ENCODE measurements around the gene TSC1. TPM values are rescaled to one million over a fixed set of nuclear protein-coding genes. Genes with fewer than 3 reads are reported as not detected.

TSC1 gene
- total and polyA plus RNA-seq, 2 experiments from 2014 or later, result 18.8 to 22.4 TPM

DNA sequence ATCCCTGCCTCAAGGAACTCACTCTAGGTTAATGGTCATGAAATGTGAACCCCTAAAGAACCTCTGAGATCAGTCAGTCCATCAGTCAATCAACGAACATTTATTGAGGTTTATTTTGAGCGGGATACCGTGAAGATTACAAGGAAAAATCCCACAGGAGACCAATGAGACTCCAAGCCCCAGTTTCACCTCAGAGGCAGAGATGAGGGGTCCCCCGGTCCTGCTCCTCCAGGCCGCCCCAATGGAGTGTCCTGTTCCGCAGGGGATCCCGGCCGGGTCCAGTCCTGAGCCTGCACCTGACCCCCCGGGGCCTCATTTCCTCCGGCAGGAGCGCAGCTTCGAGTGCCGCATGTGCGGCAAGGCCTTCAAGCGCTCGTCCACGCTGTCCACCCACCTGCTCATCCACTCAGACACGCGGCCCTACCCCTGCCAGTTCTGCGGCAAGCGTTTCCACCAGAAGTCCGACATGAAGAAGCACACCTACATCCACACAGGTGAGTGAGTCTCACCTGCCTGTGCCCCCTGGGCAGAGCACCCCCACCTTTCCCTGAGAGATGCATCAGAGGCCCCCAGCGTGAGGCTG is 45.1 kb upstream of the TSC1 start:
- H4K20me1 ChIP-seq (ENCODE audit: insufficient read depth), result no peaks in the 10 kb centered on the region
- H3K9ac ChIP-seq, result no peak overlapping the region
- no peak overlapping the region for H3K4me2 ChIP-seq (ENCODE audit: unreplicated experiment)
- no peak overlapping the region for H3K4me3 ChIP-seq
- no peaks in the 10 kb centered on the region for H3K9me3 ChIP-seq (ENCODE audit: low read depth)
- no peaks in the 10 kb centered on the region for H3K79me2 ChIP-seq (ENCODE audit: insufficient read depth)
- in situ Hi-C loops (cut with MboI), result no loop called here
- DNase-seq, result no peak
- TF ChIP-seq EZH2 (IDR thresholded peaks at IDR 0.05; ENCODE audit: insufficient read depth, poor library complexity, severe bottlenecking) (no peak), EZH2phosphoT487 (IDR thresholded peaks at IDR 0.05; ENCODE audit: insufficient read depth, low read depth) (no peak)
- no peaks in the 10 kb centered on the region for H3F3A ChIP-seq (ENCODE audit: insufficient read depth)
- peaks cover 4% of the 10 kb centered on the region; the same call in 1 of the 2 replicates for H3K4me1 ChIP-seq (ENCODE audit: insufficient read depth)
- no peak overlapping the region for H3K27ac ChIP-seq
- no peak overlapping the region for H2AFZ ChIP-seq
- no peaks in the 10 kb centered on the region for H3K9me2 ChIP-seq (ENCODE audit: insufficient read depth)
- WGBS, 2 experiments (ENCODE audit: low coverage in 1 of 2, low lambda C conversion rate in 2 of 2, missing lambda C conversion rate in 2 of 2), result 86 to 88% methylated on average over 21 to 23 of the region's 23 CpGs
- no peaks in the 10 kb centered on the region for H3K36me3 ChIP-seq (ENCODE audit: low read depth)
- H3K27me3 ChIP-seq (replicated peaks; ENCODE audit: insufficient read depth), result peaks cover 36% of the 10 kb centered on the region

GRCh38 chr9:132989014-132989310 is 44.5 kb upstream of the TSC1 start:
- Histone ChIP-seq H3K9me3 (ENCODE audit: low read depth) (no peaks in the 10 kb centered on the region), H3K27me3 (replicated peaks; ENCODE audit: insufficient read depth) (peaks cover 38% of the 10 kb centered on the region), H2AFZ (no peak overlapping the region), H3K9ac (no peak overlapping the region), H3K4me1 (ENCODE audit: insufficient read depth) (peaks cover 4% of the 10 kb centered on the region; the same call in 1 of the 2 replicates), H3K9me2 (ENCODE audit: insufficient read depth) (no peaks in the 10 kb centered on the region), H3F3A (ENCODE audit: insufficient read depth) (no peaks in the 10 kb centered on the region), H3K36me3 (ENCODE audit: low read depth) (no peaks in the 10 kb centered on the region), H3K4me3 (no peak overlapping the region), H3K27ac (no peak overlapping the region), H4K20me1 (ENCODE audit: insufficient read depth) (no peaks in the 10 kb centered on the region), H3K79me2 (ENCODE audit: insufficient read depth) (no peaks in the 10 kb centered on the region), H3K4me2 (ENCODE audit: unreplicated experiment) (no peak overlapping the region)
- DNase-seq, result no peak
- no peak for TF ChIP-seq EZH2phosphoT487 (IDR thresholded peaks at IDR 0.05; ENCODE audit: insufficient read depth, low read depth)
- no peak for TF ChIP-seq EZH2 (IDR thresholded peaks at IDR 0.05; ENCODE audit: insufficient read depth, poor library complexity, severe bottlenecking)
- 80% methylated on average over 10 to 13 of the region's 13 CpGs for WGBS, 2 experiments (ENCODE audit: low coverage in 1 of 2, low lambda C conversion rate in 2 of 2, missing lambda C conversion rate in 2 of 2)
- in situ Hi-C loops (cut with MboI), result no loop called here

GRCh38 chr9:132988244-132989013 is 44.0 kb upstream of the TSC1 start:
- no peak overlapping the region for H3K27ac ChIP-seq
- H3K4me3 ChIP-seq, result no peak overlapping the region
- no peaks in the 10 kb centered on the region for H3F3A ChIP-seq (ENCODE audit: insufficient read depth)
- no peaks in the 10 kb centered on the region for H3K9me3 ChIP-seq (ENCODE audit: low read depth)
- no peak for DNase-seq
- H4K20me1 ChIP-seq (ENCODE audit: insufficient read depth), result no peaks in the 10 kb centered on the region
- peaks cover 44% of the 10 kb centered on the region for H3K27me3 ChIP-seq (replicated peaks; ENCODE audit: insufficient read depth)
- H2AFZ ChIP-seq, result no peak overlapping the region
- peaks cover 4% of the 10 kb centered on the region; the same call in 1 of the 2 replicates for H3K4me1 ChIP-seq (ENCODE audit: insufficient read depth)
- in situ Hi-C loops (cut with MboI), result no loop called here
- H3K9ac ChIP-seq, result no peak overlapping the region
- WGBS, 2 experiments (ENCODE audit: low coverage in 1 of 2, low lambda C conversion rate in 2 of 2, missing lambda C conversion rate in 2 of 2), result 81 to 82% methylated on average over 14 of the region's 14 CpGs
- TF ChIP-seq EZH2 (IDR thresholded peaks at IDR 0.05; ENCODE audit: insufficient read depth, poor library complexity, severe bottlenecking) (no peak), EZH2phosphoT487 (IDR thresholded peaks at IDR 0.05; ENCODE audit: insufficient read depth, low read depth) (no peak)
- H3K36me3 ChIP-seq (ENCODE audit: low read depth), result no peaks in the 10 kb centered on the region
- H3K4me2 ChIP-seq (ENCODE audit: unreplicated experiment), result no peak overlapping the region
- H3K79me2 ChIP-seq (ENCODE audit: insufficient read depth), result no peaks in the 10 kb centered on the region
- no peaks in the 10 kb centered on the region for H3K9me2 ChIP-seq (ENCODE audit: insufficient read depth)

GRCh38 chr9:132986640-132987620 is 42.5 kb upstream of the TSC1 start:
- Histone ChIP-seq H3K4me3 (no peak overlapping the region), H3K9ac (no peak overlapping the region), H3K27ac (no peak overlapping the region), H3K79me2 (ENCODE audit: insufficient read depth) (no peaks in the 10 kb centered on the region), H3K4me2 (ENCODE audit: unreplicated experiment) (no peak overlapping the region), H2AFZ (no peak overlapping the region), H4K20me1 (ENCODE audit: insufficient read depth) (no peaks in the 10 kb centered on the region), H3F3A (ENCODE audit: insufficient read depth) (no peaks in the 10 kb centered on the region), H3K36me3 (ENCODE audit: low read depth) (no peaks in the 10 kb centered on the region), H3K27me3 (replicated peaks; ENCODE audit: insufficient read depth) (peaks cover 44% of the 10 kb centered on the region), H3K9me3 (ENCODE audit: low read depth) (no peaks in the 10 kb centered on the region), H3K9me2 (ENCODE audit: insufficient read depth) (no peaks in the 10 kb centered on the region), H3K4me1 (ENCODE audit: insufficient read depth) (peaks cover 4% of the 10 kb centered on the region; the same call in 1 of the 2 replicates)
- peak; percentile 58 for DNase-seq
- 31% methylated on average over 25 to 26 of the region's 26 CpGs for WGBS, 2 experiments (ENCODE audit: low coverage in 1 of 2, low lambda C conversion rate in 2 of 2, missing lambda C conversion rate in 2 of 2)
- in situ Hi-C loops (cut with MboI), result no loop called here
- TF ChIP-seq EZH2 (IDR thresholded peaks at IDR 0.05; ENCODE audit: insufficient read depth, poor library complexity, severe bottlenecking) (no peak), EZH2phosphoT487 (IDR thresholded peaks at IDR 0.05; ENCODE audit: insufficient read depth, low read depth) (no peak)

All from GM23248 (cell line).